ENCODE results near the gene MBD3L5. TPM values are rescaled to one million over a fixed set of nuclear protein-coding genes. Genes with fewer than 3 reads are reported as not detected.

The MBD3L5 gene
- total RNA-seq, 1 experiment from 2014 or later = not detected

DNA sequence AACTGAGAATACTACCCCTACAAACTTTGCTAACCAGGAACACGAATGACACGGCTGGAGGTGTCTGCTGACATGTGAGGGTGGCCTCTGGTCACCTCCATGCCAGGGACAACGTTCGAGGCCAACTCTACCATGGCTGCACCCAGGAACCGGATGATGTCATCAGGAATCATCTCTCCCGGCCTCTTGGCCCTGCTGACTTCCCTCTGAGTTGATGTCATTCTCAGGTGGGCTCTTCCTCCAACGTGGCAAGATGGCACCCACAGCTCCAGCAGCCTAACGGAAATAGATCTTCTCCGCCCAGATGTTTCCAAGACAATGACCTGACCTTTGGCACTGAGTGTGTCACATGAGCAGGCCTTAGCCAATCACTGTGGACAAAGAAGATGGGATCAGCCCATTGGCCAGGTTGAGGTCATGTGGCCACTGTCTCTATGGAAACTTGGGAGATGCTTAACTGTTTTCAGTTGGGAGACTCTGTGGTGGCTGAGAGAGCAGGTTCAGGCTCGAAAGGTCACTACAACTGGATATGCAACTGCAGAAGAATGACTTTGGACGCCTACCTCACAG lies 24.2 kb upstream of the MBD3L5 start:
- no peaks in the 10 kb centered on the region for H3K79me2 ChIP-seq (ENCODE audit: insufficient read depth, low read length)
- no peaks in the 10 kb centered on the region for H3K23me2 ChIP-seq (ENCODE audit: insufficient read length, low read depth, low read length, poor library complexity, severe bottlenecking)
- H2BK20ac ChIP-seq (ENCODE audit: low read depth, low read length, poor library complexity, severe bottlenecking) = no peak overlapping the region
- no peak overlapping the region for H4K5ac ChIP-seq (ENCODE audit: insufficient read length, low read depth, low read length)
- no peaks in the 10 kb centered on the region for H3K4me1 ChIP-seq (ENCODE audit: insufficient read depth, low read length)
- no peak overlapping the region for H3K14ac ChIP-seq (ENCODE audit: insufficient read depth, low read length)
- Mint-ChIP-seq H3K9me3 (peaks cover 71 to 82% of the 10 kb centered on the region in 2 experiments), H3K4me3 (no peak overlapping the region), H3K27ac (no peak overlapping the region), H3K4me1 (no peaks in the 10 kb centered on the region), H3K27me3 (ENCODE audit: low read depth) (peaks cover 2% of the 10 kb centered on the region), H3K36me3 (ENCODE audit: insufficient read depth in 1 of 3, low read depth in 3 of 3) (peaks cover 5 to 10% (median 5%) of the 10 kb centered on the region in 3 experiments; a peak in 5 of 7 replicates)
- no peaks in the 10 kb centered on the region for H3K27me3 ChIP-seq (ENCODE audit: insufficient read depth, low read length)
- H2AK5ac ChIP-seq (ENCODE audit: insufficient read length, low read length) = no peak overlapping the region
- no peak overlapping the region for H2BK12ac ChIP-seq (ENCODE audit: insufficient read length, low read depth, low read length)
- no peak overlapping the region for H4K91ac ChIP-seq (ENCODE audit: insufficient read length, low read depth, low read length)
- peaks cover 24% of the 10 kb centered on the region for H3K9me3 ChIP-seq (ENCODE audit: control insufficient read depth, low read depth, low read length)
- no CpG with 5 or more reads among the region's 11 CpGs for WGBS (ENCODE audit: extremely low coverage, insufficient read length, low lambda C conversion rate)
- no peak overlapping the region for H2BK120ac ChIP-seq (ENCODE audit: low read depth, low read length, poor library complexity, severe bottlenecking)
- no peak overlapping the region for H3K9ac ChIP-seq (ENCODE audit: extremely low read depth, insufficient read length, low read length)
- no peak for DNase-seq
- no peak overlapping the region for H2BK5ac ChIP-seq (ENCODE audit: insufficient read length, low read length)
- H4K20me1 ChIP-seq (ENCODE audit: control insufficient read depth, insufficient read depth, insufficient read length) = no peaks in the 10 kb centered on the region
- no peak overlapping the region for H3K18ac ChIP-seq (ENCODE audit: insufficient read length, low read depth, low read length)
- H3K79me1 ChIP-seq (ENCODE audit: insufficient read depth, low read depth, low read length, poor library complexity, severe bottlenecking) = no peaks in the 10 kb centered on the region
- H3K23ac ChIP-seq (ENCODE audit: insufficient read length, low read depth, low read length) = no peak overlapping the region
- H3K4ac ChIP-seq (ENCODE audit: low read depth, low read length) = no peak overlapping the region
- no peak overlapping the region for H3K56ac ChIP-seq (ENCODE audit: insufficient read length, low read depth, low read length)
- no peak overlapping the region for H2AFZ ChIP-seq (ENCODE audit: low read length)
- H4K8ac ChIP-seq (replicated peaks; ENCODE audit: insufficient read length, low read depth, low read length) = no peak overlapping the region
- no peak overlapping the region for H2BK15ac ChIP-seq (ENCODE audit: low read depth, low read length)
- H3T11ph ChIP-seq (ENCODE audit: low read length) = no peak overlapping the region
- no peak for TF ChIP-seq CTCF (conservative IDR thresholded peaks at IDR 0.05)
- no peak overlapping the region for H3K4me2 ChIP-seq (ENCODE audit: insufficient read depth, insufficient read length, low read length)
- H3K27ac ChIP-seq (ENCODE audit: insufficient read length, low read depth, low read length) = no peak overlapping the region

All from H9 (cell line).